Smooth muscle cell (in vitro differentiated cells): ENCODE data around the gene GDF7. TPM values are rescaled to one million over a fixed set of nuclear protein-coding genes. Genes with fewer than 3 reads are reported as not detected.

Experiments
- DNase-seq: peaks from one replicate; lab custom pipeline; 2025; ENCODE audit not compliant: unreplicated experiment; lab: John Stamatoyannopoulos, UW
- H2AFZ ChIP-seq: fragments of 200-600 bp; sonication (generic); 2 replicates; pipeline ENCODE4 v1.6.0; 2016; ENCODE audit warnings: antibody characterized with exemption, low read depth, mild to moderate bottlenecking
- H3F3A ChIP-seq: fragments of 200-600 bp; sonication (generic); 2 replicates; pipeline ENCODE4 v1.6.0; 2017; ENCODE audit warnings: antibody characterized with exemption, low read depth
- H3K27ac ChIP-seq: fragments of 200-600 bp; sonication (generic); 2 replicates; pipeline ENCODE4 v1.5.1; 2016; ENCODE audit warnings: low read depth, mild to moderate bottlenecking
- H3K27me3 ChIP-seq: fragments of 200-600 bp; sonication (generic); 2 replicates; pipeline ENCODE4 v1.6.1; 2016; ENCODE audit warnings: low read depth, mild to moderate bottlenecking
- H3K36me3 ChIP-seq: fragments of 200-600 bp; sonication (generic); 2 replicates; pipeline ENCODE4 v1.5.1; 2016; ENCODE audit warnings: low read depth
- H3K4me1 ChIP-seq: fragments of 200-600 bp; sonication (generic); 2 replicates; pipeline ENCODE4 v1.5.1; 2016; ENCODE audit warnings: low read depth
- H3K4me2 ChIP-seq: fragments of 200-600 bp; sonication (generic); 2 replicates; pipeline ENCODE4 v1.6.0; 2016; ENCODE audit warnings: mild to moderate bottlenecking
- H3K4me3 ChIP-seq: fragments of 200-600 bp; sonication (generic); 2 replicates; pipeline ENCODE4 v1.5.1; 2016; ENCODE audit warnings: mild to moderate bottlenecking
- H3K79me2 ChIP-seq: fragments of 200-600 bp; sonication (generic); 2 replicates; pipeline ENCODE4 v1.6.0; 2016; ENCODE audit warnings: low read depth, mild to moderate bottlenecking
- H3K9ac ChIP-seq: fragments of 200-600 bp; sonication (generic); 2 replicates; pipeline ENCODE4 v1.6.0; 2016; ENCODE audit warnings: low read depth
- H3K9me3 ChIP-seq: fragments of 200-600 bp; sonication (generic); replicated peaks from 2 replicates; pipeline ENCODE4 v1.5.1; 2016; ENCODE audit warnings: low read depth
- H4K20me1 ChIP-seq: fragments of 200-600 bp; sonication (generic); 2 replicates; pipeline ENCODE4 v1.6.0; 2016; ENCODE audit warnings: low read depth
- WGBS: methylation state at CpG from one replicate; pipeline ENCODE4 v1.1.7; 2016; ENCODE audit warnings: low lambda C conversion rate; 5-methylcytosine and 5-hydroxymethylcytosine counted together
- polyA plus RNA-seq: library from polyadenylated mRNA; unstranded; fragments of >200 nt; fragmentation: Nextera tagmentation; extraction: Ambion mirVana; gene quantifications from 2 replicates; pipeline ENCODE4 v1.2.1, GENCODE V29; 2016
- total RNA-seq: library from RNA; depleted of rRNA; stranded (reverse); fragments of >200 nt; gene quantifications from 2 replicates; pipeline ENCODE4 v1.2.3, GENCODE V29; 2014
- TF ChIP-seq, protein P1 (sequence below): fragments of 200-600 bp; sonication (generic); IDR thresholded peaks from 2 replicates; pipeline ENCODE4 v1.5.1; 2017; ENCODE audit warnings: borderline replicate concordance, mild to moderate bottlenecking, antibody characterized with exemption; ENCODE audit not compliant: insufficient read depth, poor library complexity, severe bottlenecking

GDF7 gene
- total and polyA plus RNA-seq, 2 experiments from 2014 or later = under 0.01 TPM; not detected in 1

DNA sequence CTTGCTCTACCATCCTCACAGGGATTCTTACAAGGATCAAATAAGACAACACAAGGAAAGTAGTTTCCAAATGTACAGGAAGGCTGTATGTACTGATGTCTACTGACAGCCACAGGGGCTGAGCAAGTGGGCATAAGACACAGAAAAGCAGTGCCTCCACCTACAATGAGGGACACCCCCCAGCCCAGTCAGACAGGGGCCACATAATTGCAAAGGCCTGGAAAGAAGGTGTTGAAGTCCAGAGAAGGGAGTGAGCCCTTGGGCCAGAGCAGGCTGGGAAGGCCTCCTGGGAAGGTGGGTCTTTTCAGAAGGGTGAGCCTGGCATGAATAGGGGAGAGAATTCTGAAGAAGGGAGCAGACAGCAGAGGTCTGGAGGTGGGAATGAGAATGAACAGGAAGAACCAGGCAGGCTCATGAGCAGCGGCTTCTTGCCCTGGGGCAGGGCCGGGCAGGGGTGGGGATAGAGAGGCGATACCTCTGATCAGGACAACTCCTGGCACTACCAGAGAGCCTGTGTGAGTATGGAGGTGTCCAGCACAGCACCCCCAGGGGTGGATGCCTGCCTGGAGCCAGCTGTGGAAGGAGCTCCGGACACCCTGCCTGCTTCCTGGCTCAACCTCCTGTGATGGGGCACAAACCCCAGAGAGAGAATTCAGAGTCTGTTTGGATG lies 46.1 kb upstream of the GDF7 start:
- H3K36me3 ChIP-seq = no peaks in the 10 kb centered on the region

DNA sequence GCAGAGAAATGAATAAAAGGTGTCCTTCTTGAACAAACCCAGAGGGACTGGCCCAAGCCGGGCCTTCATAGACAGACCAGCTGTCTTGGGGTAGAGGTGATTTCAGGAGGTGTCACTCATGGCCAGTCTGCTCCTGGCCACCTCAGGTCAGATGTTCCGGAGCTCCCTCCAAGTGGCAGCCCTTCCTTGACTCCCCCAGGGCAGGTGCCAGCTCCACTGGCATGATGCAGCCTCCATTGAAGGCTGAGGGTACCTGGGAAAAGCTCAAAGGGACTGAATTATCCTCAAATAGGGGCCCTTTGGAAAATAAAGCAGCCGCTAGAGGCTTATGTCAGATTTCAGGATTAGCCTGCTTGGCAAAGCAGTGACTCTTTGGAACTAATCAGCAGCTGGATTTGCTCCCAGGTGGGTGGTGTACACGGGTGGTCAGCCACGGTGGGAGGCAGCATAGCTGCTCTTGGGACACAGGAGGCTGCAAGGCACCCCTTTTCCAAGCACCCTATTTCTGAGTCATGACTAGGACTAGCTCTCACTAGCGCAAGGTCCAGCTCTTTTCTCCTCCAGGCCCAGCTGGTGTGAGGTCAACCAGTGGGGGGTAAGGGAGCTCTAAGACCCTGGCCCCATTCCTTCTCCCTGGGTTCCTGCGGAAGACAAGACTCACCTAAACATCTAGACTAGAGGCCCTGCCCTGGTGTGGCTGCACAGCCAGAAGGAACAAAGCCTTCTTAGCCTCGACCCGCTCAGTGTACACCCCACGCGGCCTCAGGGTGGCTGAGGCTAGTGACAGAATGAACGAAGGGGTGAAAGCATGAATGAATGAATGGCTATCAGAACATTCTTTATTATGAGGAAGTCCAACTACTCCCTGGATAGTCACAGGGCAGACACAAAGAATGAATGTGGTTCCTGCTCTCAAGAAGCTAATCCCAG lies 45.3 kb upstream of the GDF7 start:
- Histone ChIP-seq H3K4me3 (no peak overlapping the region), H3F3A (peaks cover 21% of the 10 kb centered on the region), H3K9ac (no peak overlapping the region), H4K20me1 (no peaks in the 10 kb centered on the region), H3K27ac (peak overlapping the region; percentile 29), H3K27me3 (no peaks in the 10 kb centered on the region), H3K4me1 (peaks cover 22% of the 10 kb centered on the region), H3K9me3 (no peaks in the 10 kb centered on the region), H2AFZ (no peak overlapping the region), H3K79me2 (no peaks in the 10 kb centered on the region), H3K36me3 (no peaks in the 10 kb centered on the region), H3K4me2 (peak overlapping the region; percentile 1)
- no peak for DNase-seq
- WGBS = 79% methylated on average over 12 of the region's 12 CpGs
- TF ChIP-seq, protein P1, sequence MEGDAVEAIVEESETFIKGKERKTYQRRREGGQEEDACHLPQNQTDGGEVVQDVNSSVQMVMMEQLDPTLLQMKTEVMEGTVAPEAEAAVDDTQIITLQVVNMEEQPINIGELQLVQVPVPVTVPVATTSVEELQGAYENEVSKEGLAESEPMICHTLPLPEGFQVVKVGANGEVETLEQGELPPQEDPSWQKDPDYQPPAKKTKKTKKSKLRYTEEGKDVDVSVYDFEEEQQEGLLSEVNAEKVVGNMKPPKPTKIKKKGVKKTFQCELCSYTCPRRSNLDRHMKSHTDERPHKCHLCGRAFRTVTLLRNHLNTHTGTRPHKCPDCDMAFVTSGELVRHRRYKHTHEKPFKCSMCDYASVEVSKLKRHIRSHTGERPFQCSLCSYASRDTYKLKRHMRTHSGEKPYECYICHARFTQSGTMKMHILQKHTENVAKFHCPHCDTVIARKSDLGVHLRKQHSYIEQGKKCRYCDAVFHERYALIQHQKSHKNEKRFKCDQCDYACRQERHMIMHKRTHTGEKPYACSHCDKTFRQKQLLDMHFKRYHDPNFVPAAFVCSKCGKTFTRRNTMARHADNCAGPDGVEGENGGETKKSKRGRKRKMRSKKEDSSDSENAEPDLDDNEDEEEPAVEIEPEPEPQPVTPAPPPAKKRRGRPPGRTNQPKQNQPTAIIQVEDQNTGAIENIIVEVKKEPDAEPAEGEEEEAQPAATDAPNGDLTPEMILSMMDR = no peak

More for the DNA sequence above, 46.1 kb upstream of the GDF7 start:
- Histone ChIP-seq H2AFZ (no peak overlapping the region), H4K20me1 (no peaks in the 10 kb centered on the region), H3K4me1 (peaks cover 24% of the 10 kb centered on the region), H3K9ac (no peak overlapping the region), H3K9me3 (no peaks in the 10 kb centered on the region), H3K27me3 (no peaks in the 10 kb centered on the region), H3K27ac (peak overlapping the region; percentile 13), H3F3A (peaks cover 21% of the 10 kb centered on the region), H3K4me2 (no peak overlapping the region), H3K79me2 (no peaks in the 10 kb centered on the region), H3K4me3 (no peak overlapping the region)
- DNase-seq = no peak
- TF ChIP-seq, protein P1 = no peak
- 62% methylated on average over 4 of the region's 4 CpGs for WGBS

DNA sequence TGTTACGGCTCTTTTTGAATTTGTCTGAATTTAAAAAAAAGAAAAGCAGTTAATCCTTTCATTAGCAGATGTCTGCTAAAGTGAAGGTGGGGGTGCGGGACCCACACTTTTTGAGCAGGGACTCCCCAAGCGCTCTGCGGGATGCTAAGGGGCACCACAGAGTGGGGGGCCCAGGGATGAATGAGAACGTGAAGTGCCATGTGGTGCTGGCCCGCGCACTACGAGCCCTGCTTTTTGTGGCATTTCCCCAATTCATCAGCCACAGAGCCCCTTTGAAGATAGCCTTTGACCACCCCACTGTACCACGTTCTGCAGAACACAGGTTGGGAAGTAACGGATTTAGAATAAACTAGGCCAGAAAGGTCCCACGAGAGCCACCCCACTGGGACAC lies 44.7 kb upstream of the GDF7 start:
- Histone ChIP-seq H3K4me3 (no peak overlapping the region), H3F3A (peaks cover 21% of the 10 kb centered on the region), H3K4me1 (peaks cover 15% of the 10 kb centered on the region), H3K9me3 (no peaks in the 10 kb centered on the region), H3K9ac (no peak overlapping the region), H2AFZ (no peak overlapping the region), H3K4me2 (peak overlapping the region; percentile 1), H3K79me2 (no peaks in the 10 kb centered on the region), H3K27ac (peak overlapping the region; percentile 29), H3K27me3 (no peaks in the 10 kb centered on the region), H3K36me3 (no peaks in the 10 kb centered on the region), H4K20me1 (no peaks in the 10 kb centered on the region)
- no peak for DNase-seq
- WGBS = 79% methylated on average over 11 of the region's 11 CpGs
- TF ChIP-seq, protein P1 = no peak
